Adrenal gland (tissue), 5 donors: Measurements from ENCODE around the gene FOCAD.

Experiments used
- POLR2A ChIP-seq, 2 donors: fragments of 450-650 bp; IDR thresholded peaks; one replicate each; pipeline ENCODE4 v1.6.1; 2017; ENCODE audit warnings: antibody characterized with exemption in 2 of 2, mild to moderate bottlenecking in 2 of 2, moderate library complexity in 1 of 2
- TF ChIP-seq, protein P1 (sequence below), 6 experiments: fragments of 450-650 bp in 4 of 6; fragments of 200-600 bp in 2 of 6; sonication (generic) in 1 of 6; IDR thresholded peaks; 1 replicate in 5 of 6; 2 replicates in 1 of 6; pipeline versions ENCODE4 v1.5.1 to v1.8.0; 2016 to 2021; ENCODE audit warnings: antibody characterized with exemption in 6 of 6, mild to moderate bottlenecking in 2 of 6, moderate library complexity in 1 of 6
- donor health status: DM: no; HTN: no; CAD: no.

DNA sequence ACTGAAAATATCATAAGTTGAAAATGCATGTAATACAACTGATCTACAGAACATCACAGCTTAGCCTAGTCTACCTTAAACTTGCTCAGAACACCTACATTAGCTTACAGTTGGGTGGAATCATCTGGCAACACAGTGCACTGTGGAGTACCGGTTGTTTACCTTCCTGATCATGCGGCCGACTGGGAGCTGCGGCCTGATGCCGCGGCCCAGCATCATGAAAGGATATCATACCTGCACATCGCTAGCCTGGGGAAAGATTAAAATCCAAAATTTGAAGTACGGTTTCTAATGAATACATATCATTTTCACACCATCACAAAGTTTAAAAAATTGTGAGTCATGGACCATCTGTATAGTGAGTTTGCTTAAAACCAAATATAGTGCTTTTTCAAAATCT lies 345.6 kb downstream of the FOCAD start:
- no peak for TF ChIP-seq POLR2A (IDR thresholded peaks at IDR 0.05)
- TF ChIP-seq, protein P1, sequence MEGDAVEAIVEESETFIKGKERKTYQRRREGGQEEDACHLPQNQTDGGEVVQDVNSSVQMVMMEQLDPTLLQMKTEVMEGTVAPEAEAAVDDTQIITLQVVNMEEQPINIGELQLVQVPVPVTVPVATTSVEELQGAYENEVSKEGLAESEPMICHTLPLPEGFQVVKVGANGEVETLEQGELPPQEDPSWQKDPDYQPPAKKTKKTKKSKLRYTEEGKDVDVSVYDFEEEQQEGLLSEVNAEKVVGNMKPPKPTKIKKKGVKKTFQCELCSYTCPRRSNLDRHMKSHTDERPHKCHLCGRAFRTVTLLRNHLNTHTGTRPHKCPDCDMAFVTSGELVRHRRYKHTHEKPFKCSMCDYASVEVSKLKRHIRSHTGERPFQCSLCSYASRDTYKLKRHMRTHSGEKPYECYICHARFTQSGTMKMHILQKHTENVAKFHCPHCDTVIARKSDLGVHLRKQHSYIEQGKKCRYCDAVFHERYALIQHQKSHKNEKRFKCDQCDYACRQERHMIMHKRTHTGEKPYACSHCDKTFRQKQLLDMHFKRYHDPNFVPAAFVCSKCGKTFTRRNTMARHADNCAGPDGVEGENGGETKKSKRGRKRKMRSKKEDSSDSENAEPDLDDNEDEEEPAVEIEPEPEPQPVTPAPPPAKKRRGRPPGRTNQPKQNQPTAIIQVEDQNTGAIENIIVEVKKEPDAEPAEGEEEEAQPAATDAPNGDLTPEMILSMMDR (IDR thresholded peaks at IDR 0.05), result no peak
